Hepatocyte (in vitro differentiated cells): ENCODE measurements around the gene EXOC4. TPM values are rescaled to one million over a fixed set of nuclear protein-coding genes. Genes with fewer than 3 reads are reported as not detected.

Source experiments
- DNase-seq: peaks from one replicate; pipeline ENCODE4 v3.0.0-alpha.2; 2016; ENCODE audit warnings: low spot score
- H2AFZ ChIP-seq: fragments of 200-600 bp; sonication (generic); 2 replicates; pipeline ENCODE4 v1.6.0; 2016; ENCODE audit warnings: antibody characterized with exemption, mild to moderate bottlenecking
- H3K27ac ChIP-seq: fragments of 200-600 bp; sonication (generic); 2 replicates; pipeline ENCODE4 v1.5.1; 2016; ENCODE audit warnings: mild to moderate bottlenecking
- H3K27me3 ChIP-seq: fragments of 200-600 bp; sonication (generic); 2 replicates; pipeline ENCODE4 v1.6.1; 2016
- H3K36me3 ChIP-seq: fragments of 200-600 bp; sonication (generic); replicated peaks from 2 replicates; pipeline ENCODE4 v1.5.1; 2016; ENCODE audit warnings: low read depth; ENCODE audit not compliant: insufficient read depth
- H3K4me1 ChIP-seq: fragments of 200-600 bp; sonication (generic); 2 replicates; pipeline ENCODE4 v1.5.1; 2016; ENCODE audit warnings: mild to moderate bottlenecking, moderate library complexity; ENCODE audit not compliant: insufficient read depth
- H3K4me2 ChIP-seq: fragments of 200-600 bp; sonication (generic); 2 replicates; pipeline ENCODE4 v1.6.0; 2016
- H3K4me3 ChIP-seq: fragments of 200-600 bp; sonication (generic); 2 replicates; pipeline ENCODE4 v1.5.1; 2016; ENCODE audit warnings: mild to moderate bottlenecking
- H3K79me2 ChIP-seq: fragments of 200-600 bp; sonication (generic); 2 replicates; pipeline ENCODE4 v1.6.0; 2017; ENCODE audit warnings: mild to moderate bottlenecking
- H3K9me2 ChIP-seq: fragments of 200-600 bp; sonication (generic); replicated peaks from 2 replicates; pipeline ENCODE4 v1.6.0; 2017; ENCODE audit warnings: mild to moderate bottlenecking; ENCODE audit not compliant: insufficient read depth
- H3K9me3 ChIP-seq: fragments of 200-600 bp; sonication (generic); 2 replicates; pipeline ENCODE4 v1.5.1; 2016; ENCODE audit warnings: low read depth, mild to moderate bottlenecking
- H4K20me1 ChIP-seq: fragments of 200-600 bp; sonication (generic); 2 replicates; pipeline ENCODE4 v1.6.0; 2016; ENCODE audit warnings: mild to moderate bottlenecking; ENCODE audit not compliant: insufficient read depth, poor library complexity, severe bottlenecking
- CTCF ChIP-seq: fragments of 200-600 bp; sonication (generic); IDR thresholded peaks from 2 replicates; pipeline ENCODE4 v1.5.1; 2016; ENCODE audit warnings: antibody characterized with exemption, mild to moderate bottlenecking; ENCODE audit not compliant: poor library complexity
- EZH2 ChIP-seq: fragments of 200-600 bp; sonication (generic); IDR thresholded peaks from 2 replicates; pipeline ENCODE4 v1.6.1; 2016; ENCODE audit warnings: antibody characterized with exemption, mild to moderate bottlenecking, borderline replicate concordance
- EZH2phosphoT487 ChIP-seq: fragments of 200-600 bp; sonication (generic); IDR thresholded peaks from one replicate; pipeline ENCODE4 v1.6.1; 2018; ENCODE audit warnings: antibody characterized with exemption, mild to moderate bottlenecking, low read depth, moderate library complexity; ENCODE audit not compliant: unreplicated experiment, severe bottlenecking
- WGBS: methylation state at CpG from one replicate; pipeline ENCODE4 v1.1.6; 2016; ENCODE audit warnings: low lambda C conversion rate; ENCODE audit errors: missing lambda C conversion rate; 5-methylcytosine and 5-hydroxymethylcytosine counted together
- polyA plus RNA-seq: library from polyadenylated mRNA; unstranded; fragments of >200 nt; fragmentation: Nextera tagmentation; extraction: Ambion mirVana; gene quantifications from 2 replicates; pipeline ENCODE4 v1.2.1, GENCODE V29; 2016
- total RNA-seq: library from RNA; depleted of rRNA; stranded (reverse); fragments of >200 nt; gene quantifications from 2 replicates; pipeline ENCODE4 v1.2.3, GENCODE V29; 2014

The EXOC4 gene
- total and polyA plus RNA-seq, 2 experiments from 2014 or later = 34.8 to 56.1 TPM

DNA sequence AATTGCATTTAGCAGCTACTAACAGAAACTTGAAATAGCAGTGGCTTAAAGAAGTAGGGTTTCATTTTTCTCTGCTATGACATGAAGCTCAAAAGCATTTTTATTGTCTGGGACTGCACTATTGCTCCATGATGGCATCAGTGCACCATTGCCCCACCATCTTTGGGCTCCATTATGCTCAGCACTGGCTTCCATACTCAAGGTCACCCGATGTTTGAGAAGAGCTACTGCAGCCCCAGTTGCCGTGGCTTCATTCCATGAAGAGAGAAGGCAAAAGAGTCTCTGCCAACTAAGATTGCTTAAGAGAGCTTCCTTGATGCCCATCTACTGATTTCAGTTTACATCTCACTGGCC, 682.1 kb downstream of the EXOC4 start:
- Histone ChIP-seq H3K4me1 (no peaks in the 10 kb centered on the region), H3K4me3 (no peak overlapping the region), H4K20me1 (no peaks in the 10 kb centered on the region), H3K4me2 (no peak overlapping the region), H3K9me3 (no peaks in the 10 kb centered on the region), H3K27me3 (no peaks in the 10 kb centered on the region), H3K79me2 (no peaks in the 10 kb centered on the region), H2AFZ (no peak overlapping the region), H3K36me3 (no peaks in the 10 kb centered on the region), H3K27ac (no peak overlapping the region), H3K9me2 (no peaks in the 10 kb centered on the region)
- no peak for TF ChIP-seq CTCF
- TF ChIP-seq EZH2 = no peak
- TF ChIP-seq EZH2phosphoT487 = no peak
- WGBS = 84% methylated on average over 2 of the region's 2 CpGs
- DNase-seq = no peak

DNA sequence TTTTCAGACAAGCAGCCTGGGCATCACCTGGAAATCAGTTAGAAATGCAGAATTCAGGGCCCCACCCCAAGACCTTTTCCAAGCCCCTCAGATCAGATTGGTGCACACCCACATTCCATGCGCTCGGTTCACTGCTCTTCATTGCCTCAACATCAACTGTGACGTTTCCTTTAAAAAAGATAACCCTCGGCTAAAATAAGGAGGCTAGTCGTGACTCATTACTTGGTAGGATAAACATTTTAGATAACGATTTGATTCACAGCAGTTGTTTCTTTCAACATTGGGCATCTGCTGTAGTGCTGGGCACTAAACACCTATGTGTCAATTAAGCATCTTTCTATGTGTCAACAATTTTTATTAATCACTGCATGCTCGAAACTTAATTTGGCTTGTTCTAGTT, 683.2 kb downstream of the EXOC4 start:
- no peaks in the 10 kb centered on the region for H3K4me1 ChIP-seq
- H3K9me3 ChIP-seq = no peaks in the 10 kb centered on the region
- H4K20me1 ChIP-seq = no peaks in the 10 kb centered on the region
- 48% methylated on average over 7 of the region's 7 CpGs for WGBS
- H3K4me2 ChIP-seq = no peak overlapping the region
- TF ChIP-seq EZH2 = no peak
- no peak for TF ChIP-seq CTCF
- TF ChIP-seq EZH2phosphoT487 = no peak
- peak; percentile 19 for DNase-seq
- H3K79me2 ChIP-seq = no peaks in the 10 kb centered on the region
- H3K27me3 ChIP-seq = no peaks in the 10 kb centered on the region
- H2AFZ ChIP-seq = no peak overlapping the region
- no peak overlapping the region for H3K4me3 ChIP-seq
- no peak overlapping the region for H3K27ac ChIP-seq
- H3K9me2 ChIP-seq = no peaks in the 10 kb centered on the region
- H3K36me3 ChIP-seq = no peaks in the 10 kb centered on the region

DNA sequence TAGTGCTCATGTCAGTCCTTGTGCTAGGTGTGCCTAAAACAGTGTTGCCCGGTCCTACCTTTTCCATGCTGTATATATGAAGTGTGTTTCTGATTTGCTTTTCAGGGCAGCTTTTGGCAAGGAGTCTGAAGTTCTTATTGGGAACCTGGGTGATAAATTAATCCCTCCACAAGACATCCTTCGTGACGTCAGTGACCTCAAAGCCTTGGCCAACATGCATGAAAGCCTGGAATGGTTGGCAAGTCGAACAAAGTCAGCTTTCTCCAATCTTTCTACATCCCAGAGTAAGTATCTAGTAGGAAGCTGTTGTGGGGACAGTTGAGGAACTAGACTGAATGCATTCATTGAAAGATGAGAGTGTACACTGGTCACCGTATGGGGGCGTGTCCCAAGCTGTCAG, 684.9 kb downstream of the EXOC4 start:
- Histone ChIP-seq H3K4me1 (no peaks in the 10 kb centered on the region), H3K9me3 (no peaks in the 10 kb centered on the region), H3K79me2 (no peaks in the 10 kb centered on the region), H3K27me3 (no peaks in the 10 kb centered on the region), H3K36me3 (no peaks in the 10 kb centered on the region), H3K27ac (no peak overlapping the region), H3K4me2 (no peak overlapping the region), H3K4me3 (no peak overlapping the region), H4K20me1 (no peaks in the 10 kb centered on the region), H2AFZ (no peak overlapping the region), H3K9me2 (no peaks in the 10 kb centered on the region)
- TF ChIP-seq EZH2 (no peak), EZH2phosphoT487 (no peak), CTCF (no peak)
- no peak for DNase-seq
- 94% methylated on average over 6 of the region's 6 CpGs for WGBS

DNA sequence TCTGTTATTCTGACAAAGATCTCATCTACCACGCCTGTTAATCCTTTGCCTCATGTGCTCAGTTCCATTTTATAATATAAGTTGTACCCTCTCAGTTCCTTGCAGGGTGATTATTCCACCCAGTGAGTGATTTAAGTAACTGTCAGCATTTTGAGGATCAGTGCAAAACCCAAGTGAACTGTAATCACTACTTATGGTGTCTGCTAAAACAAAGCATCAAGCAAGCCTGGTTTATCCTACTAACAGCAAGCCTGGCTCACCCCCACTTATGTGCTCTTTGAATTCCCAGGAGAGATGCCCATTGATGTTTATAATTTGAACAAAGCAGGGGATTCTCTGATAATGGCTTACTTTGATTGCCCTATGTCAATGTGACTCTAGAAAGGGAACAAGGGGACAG, 687.5 kb downstream of the EXOC4 start:
- Histone ChIP-seq H3K79me2 (no peaks in the 10 kb centered on the region), H2AFZ (no peak overlapping the region), H3K27me3 (no peaks in the 10 kb centered on the region), H3K4me3 (no peak overlapping the region), H4K20me1 (no peaks in the 10 kb centered on the region), H3K27ac (no peak overlapping the region), H3K9me2 (no peaks in the 10 kb centered on the region), H3K4me1 (no peaks in the 10 kb centered on the region), H3K4me2 (no peak overlapping the region), H3K36me3 (no peaks in the 10 kb centered on the region), H3K9me3 (no peaks in the 10 kb centered on the region)
- no peak for DNase-seq
- 92% methylated on average over 1 of the region's 1 CpG for WGBS
- TF ChIP-seq EZH2phosphoT487 (no peak), CTCF (no peak), EZH2 (no peak)
